ENCODE measurements around the gene CPEB3. TPM values are rescaled to one million over a fixed set of nuclear protein-coding genes. Genes with fewer than 3 reads are reported as not detected.

The CPEB3 gene
- total and polyA plus RNA-seq, 8 donors = 2.1 to 7.0 (median 4.4) TPM

GRCh38 chr10:92248566-92248965, 42.3 kb downstream of the CPEB3 start:
- DNase-seq (no peak), FAIRE-seq (no peak), ATAC-seq (no peak)
- intact Hi-C loops (cut with DNase I) = no loop called here
- no peaks in the 10 kb centered on the region for H3K27me3 ChIP-seq
- no peak overlapping the region for H3K27ac ChIP-seq
- TF ChIP-seq CTCF (IDR thresholded peaks at IDR 0.05) = no peak
- 83 to 85% methylated on average over 2 of the region's 2 CpGs for WGBS, 2 donors
- H3K9me3 ChIP-seq = no peaks in the 10 kb centered on the region
- H3K36me3 ChIP-seq = no peaks in the 10 kb centered on the region
- H3K4me3 ChIP-seq = no peak overlapping the region
- H3K4me1 ChIP-seq = peaks cover 0 to 2% (median 0%) of the 10 kb centered on the region in 3 donors

GRCh38 chr10:92244796-92245195, 46.1 kb downstream of the CPEB3 start:
- no peak for TF ChIP-seq CTCF (IDR thresholded peaks at IDR 0.05)
- FAIRE-seq (no peak), ATAC-seq (no peak), DNase-seq (no peak)
- intact Hi-C loops (cut with DNase I) = no loop called here
- H3K27me3 ChIP-seq = no peaks in the 10 kb centered on the region
- peaks cover 10 to 18% (median 16%) of the 10 kb centered on the region in 3 donors for H3K4me1 ChIP-seq
- H3K27ac ChIP-seq = no peak overlapping the region
- no peak overlapping the region for H3K4me3 ChIP-seq
- H3K9me3 ChIP-seq = no peaks in the 10 kb centered on the region
- 61 to 73% methylated on average over 2 to 3 of the region's 3 CpGs for WGBS, 2 donors
- H3K36me3 ChIP-seq = no peaks in the 10 kb centered on the region

DNA sequence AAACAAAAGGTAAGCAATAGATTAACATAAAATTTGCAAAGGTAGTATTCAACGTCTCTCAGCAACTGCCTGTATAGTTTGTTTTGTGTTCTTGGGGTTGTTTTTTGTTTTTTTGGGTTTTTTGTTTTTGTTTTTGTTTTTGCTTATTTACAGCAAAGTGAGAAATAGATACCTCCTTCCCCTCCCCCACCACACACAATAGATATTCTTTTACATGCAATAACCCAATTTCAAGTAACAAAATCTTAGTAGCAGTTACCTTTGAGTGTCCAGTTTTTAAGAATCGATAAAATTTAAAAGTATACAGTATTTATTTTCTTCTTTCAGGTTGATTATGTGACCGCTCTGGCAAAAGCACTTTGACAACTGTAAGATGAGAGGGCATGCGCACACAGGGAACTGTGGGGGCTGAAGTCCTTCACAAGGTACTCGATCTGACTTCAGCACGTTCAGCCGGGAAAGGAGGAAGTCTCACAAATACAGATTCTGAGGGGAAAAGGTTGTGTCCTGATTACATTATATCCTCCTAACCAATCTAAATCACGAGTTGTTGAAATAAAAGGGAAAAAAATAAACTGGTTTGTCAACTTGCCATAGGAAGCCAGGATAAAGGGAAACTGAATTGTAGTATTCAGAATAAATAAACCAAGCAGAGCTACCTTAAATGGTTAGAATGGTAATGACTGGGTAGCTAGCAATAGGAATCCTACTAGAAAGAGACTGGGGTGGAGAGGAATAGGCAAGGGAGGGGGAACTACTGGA, 47.8 kb downstream of the CPEB3 start:
- intact Hi-C loops (cut with DNase I) = no loop called here
- H3K4me1 ChIP-seq = peaks cover 10 to 18% (median 18%) of the 10 kb centered on the region in 3 donors
- H3K4me3 ChIP-seq = peak overlapping the region in 2 of 4 donors; percentile 22 to 40
- ATAC-seq (peak; percentile 41 to 70 (median 53)), DNase-seq (peak; percentile 49 to 76 (median 62)), FAIRE-seq (peak; percentile 86)
- H3K36me3 ChIP-seq = no peaks in the 10 kb centered on the region
- no peak for TF ChIP-seq CTCF (IDR thresholded peaks at IDR 0.05)
- WGBS, 2 donors = 2 to 3% methylated on average over 8 of the region's 8 CpGs
- peak overlapping the region in 2 of 4 donors; percentile 63 to 92 for H3K27ac ChIP-seq
- H3K9me3 ChIP-seq = no peaks in the 10 kb centered on the region
- H3K27me3 ChIP-seq = no peaks in the 10 kb centered on the region

DNA sequence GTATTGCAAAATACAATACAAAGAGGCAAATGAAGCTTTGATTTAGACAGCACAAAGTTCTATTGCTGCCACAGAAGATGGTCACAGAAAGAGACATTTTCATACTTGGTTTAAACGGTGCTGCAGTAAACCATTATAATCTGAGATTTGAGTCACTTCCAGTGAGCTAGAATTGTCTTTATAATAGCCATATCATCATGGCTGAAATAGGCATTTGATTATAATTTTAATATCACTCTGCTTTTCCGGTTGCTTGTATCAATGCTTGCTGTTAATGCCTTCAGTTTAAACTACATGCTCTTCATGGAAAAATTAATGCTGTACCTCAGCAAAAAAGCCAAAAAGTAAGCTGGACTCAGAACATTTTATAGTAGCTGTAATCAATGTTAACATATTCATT, 48.5 kb downstream of the CPEB3 start:
- no peaks in the 10 kb centered on the region for H3K27me3 ChIP-seq
- 23 to 26% methylated on average over 2 of the region's 2 CpGs for WGBS, 2 donors
- H3K27ac ChIP-seq = peak overlapping the region in 2 of 4 donors; percentile 92
- peak overlapping the region in 1 of 4 donors; percentile 40 for H3K4me3 ChIP-seq
- ATAC-seq (no peak), FAIRE-seq (no peak), DNase-seq (no peak)
- intact Hi-C loops (cut with DNase I) = no loop called here
- H3K36me3 ChIP-seq = no peaks in the 10 kb centered on the region
- H3K4me1 ChIP-seq = peaks cover 15 to 25% (median 18%) of the 10 kb centered on the region in 3 donors
- H3K9me3 ChIP-seq = no peaks in the 10 kb centered on the region
- no peak for TF ChIP-seq CTCF (IDR thresholded peaks at IDR 0.05)

GRCh38 chr10:92241501-92241900, 49.4 kb downstream of the CPEB3 start:
- no peak for DNase-seq
- WGBS, 2 donors = 2 to 11% methylated on average over 1 of the region's 1 CpG
- Histone ChIP-seq H3K27me3 (no peaks in the 10 kb centered on the region), H3K4me1 (peaks cover 18 to 32% (median 19%) of the 10 kb centered on the region in 3 donors), H3K4me3 (peak overlapping the region in 3 of 4 donors; percentile 68 to 85 (median 75)), H3K9me3 (no peaks in the 10 kb centered on the region), H3K36me3 (no peaks in the 10 kb centered on the region), H3K27ac (peak overlapping the region; percentile 47 to 92 (median 86))
- ATAC-seq = no peak
- no peak for FAIRE-seq
- TF ChIP-seq CTCF (IDR thresholded peaks at IDR 0.05) = no peak
- intact Hi-C loops (cut with DNase I) = no loop called here

Data from pancreas (tissue), 10 donors.